HepG2 (cell line): ENCODE measurements around the gene PIK3CA. TPM values are rescaled to one million over a fixed set of nuclear protein-coding genes. Genes with fewer than 3 reads are reported as not detected.

Experiments used
- ATAC-seq: fragments of 200-7000 bp; cut with Tn5 transposase; 3 replicates; pipeline ENCODE4 v1.9.1; 2020; ENCODE audit warnings: mild to moderate bottlenecking, moderate library complexity
- BruUV-seq: library from RNA; stranded (reverse); fragments of 400-500 nt; replicated peaks from 2 replicates; lab custom pipeline; 2021; lab: Mats Ljungman, UMichigan
- CTCF ChIA-PET: fragments of 300-600 bp; formaldehyde crosslinking; extraction: SDS; loops from one replicate; lab custom pipeline; 2021; ENCODE audit warnings: low total read pairs, inconsistent platforms, low intra/inter-chr PET ratio; lab: Yijun Ruan, JAX
- POLR2A ChIA-PET: fragments of 350-600 bp; sonication (Branson Sonifier 250); formaldehyde crosslinking; loops from one replicate; lab custom pipeline; 2020; ENCODE audit warnings: antibody characterized with exemption, inconsistent platforms; lab: Yijun Ruan, JAX
- DNase-seq: peaks from one replicate; pipeline ENCODE4 v3.0.0-alpha.2; 2015; ENCODE audit warnings: low spot score
- FAIRE-seq: peaks from 3 replicates; lab custom pipeline; 2011; peaks lifted over from hg19 to GRCh38; lab: Jason Lieb, UNC
- H2AFZ ChIP-seq: one replicate; pipeline ENCODE4 v1.6.1; 2011; ENCODE audit warnings: low read length, inconsistent platforms
- H3K27ac ChIP-seq: fragments of 300-600 bp; 3 replicates; pipeline ENCODE4 v1.8.0; 2011; ENCODE audit warnings: mixed run types, mild to moderate bottlenecking, mixed read lengths, low read length, inconsistent platforms; ENCODE audit not compliant: insufficient read depth; ENCODE audit errors: extremely low read length
- H3K27me3 ChIP-seq, 2 experiments: fragments of 200-600 bp in 1 of 2; 2 replicates in 1 of 2; 3 replicates in 1 of 2; pipeline versions ENCODE4 v1.6.0 to v1.8.0; 2011; ENCODE audit warnings: low read length in 2 of 2, mild to moderate bottlenecking in 2 of 2, moderate library complexity in 2 of 2, inconsistent platforms in 1 of 2; ENCODE audit not compliant: insufficient read depth in 2 of 2, control insufficient read depth in 1 of 2
- H3K36me3 ChIP-seq, 2 experiments: fragments of 200-600 bp in 1 of 2; replicated peaks in 1 of 2; 2 replicates in 1 of 2; 3 replicates in 1 of 2; pipeline versions ENCODE4 v1.5.1 to v1.8.0; 2011; ENCODE audit warnings: low read length in 2 of 2, inconsistent platforms in 1 of 2; ENCODE audit not compliant: insufficient read depth in 2 of 2, control insufficient read depth in 1 of 2
- H3K4me1 ChIP-seq: 2 replicates; pipeline ENCODE4 v1.5.1; 2012; ENCODE audit warnings: low read length, inconsistent platforms; ENCODE audit not compliant: insufficient read depth
- H3K4me2 ChIP-seq: 2 replicates; pipeline ENCODE4 v1.6.0; 2011; ENCODE audit warnings: low read depth, low read length, inconsistent platforms
- H3K4me3 ChIP-seq, 3 experiments: fragments of 200-600 bp in 1 of 3; sonication (generic), shearing (Covaris generic) in 1 of 3; replicated peaks in 1 of 3; 2 replicates each; pipeline ENCODE4 v1.5.1; 2011 to 2016; ENCODE audit warnings: low read length in 3 of 3, inconsistent platforms in 2 of 3, low read depth in 2 of 3, mild to moderate bottlenecking in 2 of 3, control low read depth in 1 of 3, mixed read lengths in 1 of 3; ENCODE audit not compliant: insufficient read depth in 1 of 3
- H3K79me2 ChIP-seq: one replicate; pipeline ENCODE4 v1.6.1; 2011; ENCODE audit warnings: low read length, inconsistent platforms; ENCODE audit not compliant: insufficient read depth
- H3K9ac ChIP-seq: 2 replicates; pipeline ENCODE4 v1.6.0; 2011; ENCODE audit warnings: mild to moderate bottlenecking, low read depth, low read length, inconsistent platforms; ENCODE audit not compliant: insufficient read depth
- H3K9me3 ChIP-seq: 2 replicates; pipeline ENCODE4 v1.5.1; 2012; ENCODE audit warnings: mild to moderate bottlenecking, low read length
- H4K20me1 ChIP-seq: 2 replicates; pipeline ENCODE4 v1.6.0; 2011; ENCODE audit warnings: inconsistent platforms, mild to moderate bottlenecking, low read length, moderate library complexity; ENCODE audit not compliant: insufficient read depth
- ATAD3A ChIP-seq: sonication (generic); formaldehyde crosslinking; IDR thresholded peaks from 2 replicates; pipeline ENCODE4 v1.4.0; 2020; ENCODE audit warnings: missing genetic modification reagents
- ATF7 ChIP-seq, 2 experiments: fragments of 450-650 bp in 1 of 2; sonication (generic) in 1 of 2; formaldehyde crosslinking in 1 of 2; IDR thresholded peaks; 2 replicates each; pipeline versions ENCODE4 v1.4.0 to v1.6.1; 2016 to 2020; ENCODE audit warnings: antibody characterized with exemption in 1 of 2, mild to moderate bottlenecking in 1 of 2, missing genetic modification reagents in 1 of 2
- BCL6 ChIP-seq: IDR thresholded peaks from 2 replicates; pipeline ENCODE4 v1.6.1; 2016; ENCODE audit warnings: missing genetic modification reagents, missing compliant biosample characterization
- CHD4 ChIP-seq: fragments of 200-600 bp; sonication (generic); IDR thresholded peaks from 2 replicates; pipeline ENCODE4 v1.7.0; 2017; ENCODE audit warnings: mild to moderate bottlenecking, low read length, borderline replicate concordance
- GTF2F1 ChIP-seq: fragments of 150-350 bp; IDR thresholded peaks from 2 replicates; pipeline ENCODE4 v1.6.1; 2014; ENCODE audit warnings: low read length
- KAT7 ChIP-seq: IDR thresholded peaks from 2 replicates; pipeline ENCODE4 v1.6.1; 2018; ENCODE audit warnings: borderline replicate concordance, missing compliant biosample characterization
- NAIF1 ChIP-seq: sonication (generic); formaldehyde crosslinking; IDR thresholded peaks from 2 replicates; pipeline ENCODE4 v1.5.0; 2020; ENCODE audit warnings: mild to moderate bottlenecking, missing genetic modification reagents, borderline replicate concordance
- RBFOX2 ChIP-seq: fragments of 200-400 bp; formaldehyde crosslinking; IDR thresholded peaks from 2 replicates; pipeline ENCODE4 v1.6.1; 2017; ENCODE audit warnings: low read depth, mild to moderate bottlenecking, low read length
- SIN3B ChIP-seq: fragments of 150-350 bp; IDR thresholded peaks from 2 replicates; pipeline ENCODE4 v1.6.1; 2014; ENCODE audit warnings: low read length
- ZFYVE20 ChIP-seq: sonication (generic); formaldehyde crosslinking; IDR thresholded peaks from 2 replicates; pipeline ENCODE4 v1.8.0; 2023; ENCODE audit warnings: low read depth, mild to moderate bottlenecking, moderate library complexity, missing genetic modification reagents, borderline replicate concordance
- ZNF124 ChIP-seq: sonication (generic); formaldehyde crosslinking; IDR thresholded peaks from 2 replicates; pipeline ENCODE4 v1.4.0; 2020; ENCODE audit warnings: missing genetic modification reagents
- ZNF572 ChIP-seq: sonication (generic); formaldehyde crosslinking; IDR thresholded peaks from 2 replicates; pipeline ENCODE4 v1.5.1; 2020; ENCODE audit warnings: mild to moderate bottlenecking, missing genetic modification reagents
- ZNF782 ChIP-seq: sonication (generic); formaldehyde crosslinking; IDR thresholded peaks from 2 replicates; pipeline ENCODE4 v1.4.0; 2020; ENCODE audit warnings: missing genetic modification reagents, mild to moderate bottlenecking, borderline replicate concordance
- WGBS: methylation state at CpG from one replicate; pipeline ENCODE4 v1.1.6; 2017; ENCODE audit warnings: low lambda C conversion rate; 5-methylcytosine and 5-hydroxymethylcytosine counted together
- in situ Hi-C: cut with HindIII; loops from 2 replicates; pipeline ENCODE4 v1.10.0; 2017; ENCODE audit warnings: low pct_unique_long_range_greater_than_20kb; ENCODE audit not compliant: extremely low pct_ligation_motif_present
- intact Hi-C: fragments of 100-400 bp; cut with micrococcal nuclease; formaldehyde crosslinking; loops from one replicate; pipeline ENCODE4 v1.10.0; 2022; ENCODE audit not compliant: unreplicated experiment
- polyA plus RNA-seq, 8 experiments: library from polyadenylated mRNA; depleted of rRNA in 3 of 8; stranded (reverse) in 7 of 8; unstranded in 1 of 8; fragments of >200 nt; fragmentation: Illumina TruSeq in 4 of 8; extraction: Trizol in 4 of 8; gene quantifications; 2 replicates each; pipeline versions ENCODE4 v1.2.1 to v1.2.3, GENCODE V29; 2011 to 2016; ENCODE audit warnings: low read depth in 4 of 8, missing spikeins in 1 of 8, mixed read lengths in 1 of 8; ENCODE audit not compliant: insufficient read depth in 1 of 8
- total RNA-seq, 5 experiments: library from RNA; depleted of rRNA; stranded (reverse); fragments of >200 nt; fragmentation: Illumina TruSeq; extraction: Trizol; gene quantifications; 2 replicates each; pipeline ENCODE4 v1.2.3, GENCODE V29; 2016; ENCODE audit warnings: low read depth in 1 of 5
- TF ChIP-seq, protein P1 (sequence below): sonication (generic); formaldehyde crosslinking; IDR thresholded peaks from 2 replicates; pipeline ENCODE4 v1.4.0; 2020; ENCODE audit warnings: missing genetic modification reagents, borderline replicate concordance

Gene PIK3CA
- total and polyA plus RNA-seq, 2 of the 13 experiments (the other 11 are each of a cell fraction or from before 2014, with no cell fraction given) = 5.7 to 11.4 TPM

DNA sequence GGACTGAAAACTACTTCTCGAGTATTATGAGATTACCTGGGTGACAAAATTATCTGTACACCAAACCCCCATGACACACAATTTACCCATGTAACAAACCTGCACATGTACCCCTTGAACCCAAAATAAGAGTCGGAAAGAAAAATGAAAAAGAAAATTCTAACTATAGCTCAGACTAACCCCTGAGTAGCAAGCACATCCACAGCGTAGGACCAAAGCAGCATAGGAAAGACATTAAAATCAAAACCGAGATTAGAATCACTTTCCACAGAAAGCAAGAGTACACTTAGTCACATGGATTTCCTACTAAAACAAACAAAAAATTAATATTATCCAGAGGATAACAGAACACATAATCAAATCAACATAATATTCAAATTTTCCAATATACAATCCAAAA is 6.3 kb upstream of the PIK3CA start:
- in situ Hi-C loops = loop anchor here (25.0 kb wide), 1 partner anchor 420 kb away; the partner anchor contains the start of gene ACTL6A
- Histone ChIP-seq H3K36me3 (no peaks in the 10 kb centered on the region), H3K27ac (no peak overlapping the region)
- TF ChIP-seq GTF2F1 = no peak
- TF ChIP-seq, all 625 proteins: peak for 0
- Histone ChIP-seq H3K4me2 (no peak overlapping the region), H3K4me3 (no peak overlapping the region), H3K27me3 (no peaks in the 10 kb centered on the region; a peak in 1 of 5 replicates), H3K79me2 (no peaks in the 10 kb centered on the region), H3K9ac (no peak overlapping the region), H4K20me1 (no peaks in the 10 kb centered on the region), H3K4me1 (no peaks in the 10 kb centered on the region), H3K9me3 (peaks cover 6% of the 10 kb centered on the region; the same call in 1 of the 2 replicates), H2AFZ (no peak overlapping the region)
- no peak for DNase-seq
- no peak for ATAC-seq
- no peak for FAIRE-seq
- BruUV-seq = no TSS peak
- CTCF ChIA-PET = no interaction called here
- intact Hi-C loops = no loop called here
- 29% methylated on average over 4 of the region's 4 CpGs for WGBS
- POLR2A ChIA-PET = no interaction called here

DNA sequence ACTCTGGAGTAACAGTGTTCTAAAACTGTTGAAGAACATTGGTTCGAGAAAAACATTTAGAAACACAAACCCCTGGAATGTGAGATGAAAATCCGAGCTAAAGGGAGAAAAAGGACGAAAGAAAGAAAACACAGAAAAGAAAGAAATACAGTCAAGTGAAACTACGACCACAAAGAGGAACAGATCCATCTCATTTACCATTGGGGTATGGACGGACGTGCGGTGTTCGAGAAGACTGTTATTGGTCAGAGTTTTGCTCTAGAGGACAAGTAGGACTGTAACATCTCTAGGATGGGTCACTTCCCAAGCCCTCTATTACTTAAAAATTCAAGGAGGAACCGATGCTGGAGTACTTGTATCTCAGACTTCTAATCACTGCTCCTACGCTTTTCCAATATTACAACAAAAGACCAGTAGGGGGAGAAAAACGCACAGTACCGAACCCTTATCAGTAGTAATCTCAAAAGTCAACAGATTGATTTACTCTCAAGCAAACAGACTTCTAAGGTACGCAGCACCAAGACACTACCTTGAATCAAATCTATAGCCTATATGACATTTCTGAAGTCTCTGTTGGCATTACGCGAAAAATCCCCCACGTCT is 1.1 kb upstream of the PIK3CA start:
- H3K27me3 ChIP-seq = no peaks in the 10 kb centered on the region; a peak in 1 of 5 replicates
- H3K9me3 ChIP-seq = no peaks in the 10 kb centered on the region
- ATAC-seq (peak; percentile 69), DNase-seq (peak; percentile 74), FAIRE-seq (peak; percentile 75)
- H3K9ac ChIP-seq = peak overlapping the region; percentile 60; the same call in 1 of the 2 replicates
- no peaks in the 10 kb centered on the region for H3K36me3 ChIP-seq
- H3K4me1 ChIP-seq = peaks cover 22% of the 10 kb centered on the region
- intact Hi-C loops = loop anchor here (1.0 to 5.0 kb wide), 6 partner anchors 75 to 175 kb away; partner anchors contain the start of genes KCNMB3 and ZMAT3
- H3K4me3 ChIP-seq = peak overlapping the region; percentile 76 to 100 (median 92)
- in situ Hi-C loops = loop anchor here (5.0 to 25.0 kb wide), 2 partner anchors 175 to 415 kb away; partner anchors contain the start of genes ACTL6A and ZNF639
- CTCF ChIA-PET = interaction anchor here (0.8 to 2.3 kb wide), 4 partner anchors 125 to 175 kb away, joined by 3 to 18 read pairs (median 6); no protein-coding TSS in a partner anchor
- peak overlapping the region; percentile 90 for H3K4me2 ChIP-seq
- peaks cover 15% of the 10 kb centered on the region; the same call in 1 of the 2 replicates for H4K20me1 ChIP-seq
- POLR2A ChIA-PET = interaction anchor here (0.9 to 1.3 kb wide), 2 partner anchors 104 to 176 kb away, joined by 4 read pairs; partner anchors contain the start of genes KCNMB3 and ZNF639
- H2AFZ ChIP-seq = peak overlapping the region; percentile 99
- peak overlapping the region; percentile 87 for H3K27ac ChIP-seq
- BruUV-seq = no TSS peak
- WGBS = under 1% methylated on average over 16 of the region's 16 CpGs
- H3K79me2 ChIP-seq = peaks cover 30% of the 10 kb centered on the region
- TF ChIP-seq ZNF782 (CRISPR knock-in tag) = no peak
- no peak for TF ChIP-seq RBFOX2
- TF ChIP-seq, protein P1, sequence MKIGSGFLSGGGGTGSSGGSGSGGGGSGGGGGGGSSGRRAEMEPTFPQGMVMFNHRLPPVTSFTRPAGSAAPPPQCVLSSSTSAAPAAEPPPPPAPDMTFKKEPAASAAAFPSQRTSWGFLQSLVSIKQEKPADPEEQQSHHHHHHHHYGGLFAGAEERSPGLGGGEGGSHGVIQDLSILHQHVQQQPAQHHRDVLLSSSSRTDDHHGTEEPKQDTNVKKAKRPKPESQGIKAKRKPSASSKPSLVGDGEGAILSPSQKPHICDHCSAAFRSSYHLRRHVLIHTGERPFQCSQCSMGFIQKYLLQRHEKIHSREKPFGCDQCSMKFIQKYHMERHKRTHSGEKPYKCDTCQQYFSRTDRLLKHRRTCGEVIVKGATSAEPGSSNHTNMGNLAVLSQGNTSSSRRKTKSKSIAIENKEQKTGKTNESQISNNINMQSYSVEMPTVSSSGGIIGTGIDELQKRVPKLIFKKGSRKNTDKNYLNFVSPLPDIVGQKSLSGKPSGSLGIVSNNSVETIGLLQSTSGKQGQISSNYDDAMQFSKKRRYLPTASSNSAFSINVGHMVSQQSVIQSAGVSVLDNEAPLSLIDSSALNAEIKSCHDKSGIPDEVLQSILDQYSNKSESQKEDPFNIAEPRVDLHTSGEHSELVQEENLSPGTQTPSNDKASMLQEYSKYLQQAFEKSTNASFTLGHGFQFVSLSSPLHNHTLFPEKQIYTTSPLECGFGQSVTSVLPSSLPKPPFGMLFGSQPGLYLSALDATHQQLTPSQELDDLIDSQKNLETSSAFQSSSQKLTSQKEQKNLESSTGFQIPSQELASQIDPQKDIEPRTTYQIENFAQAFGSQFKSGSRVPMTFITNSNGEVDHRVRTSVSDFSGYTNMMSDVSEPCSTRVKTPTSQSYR (CRISPR knock-in tag) = no peak
- TF ChIP-seq ZFYVE20 (CRISPR knock-in tag) = no peak
- no peak for TF ChIP-seq SIN3B
- peak; percentile 58; the same call in 1 of the 2 replicates for TF ChIP-seq BCL6
- no peak for TF ChIP-seq ZNF124
- no peak for TF ChIP-seq ZNF572 (CRISPR knock-in tag)
- no peak for TF ChIP-seq ATF7 (IDR thresholded peaks at IDR 0.05)
- TF ChIP-seq ATF7 (CRISPR knock-in tag; IDR thresholded peaks at IDR 0.05) = no peak
- TF ChIP-seq ATAD3A (CRISPR knock-in tag) = no peak
- no peak for TF ChIP-seq NAIF1 (CRISPR knock-in tag)
- TF ChIP-seq CHD4 = peak; percentile 23; the same call in 1 of the 2 replicates
- TF ChIP-seq KAT7 = no peak
